GM10266 (cell line): Measurements from ENCODE around the gene THBD.
"Not testable (repeated sequence)": the region's sequence is repeated elsewhere in the genome, so short reads cannot be mapped to it uniquely, and the experiment has no call there.

ENCODE experiments used
- DNase-seq: peaks from one replicate; pipeline ENCODE4 v3.0.0; 2012; ENCODE audit errors: extremely low spot score
- TF ChIP-seq, protein P1 (sequence below): IDR thresholded peaks from 2 replicates; pipeline ENCODE4 v1.5.1; 2012; ENCODE audit warnings: mild to moderate bottlenecking, low read depth; ENCODE audit not compliant: control insufficient read depth, insufficient read depth; ENCODE audit errors: missing control alignments

THBD gene

GRCh38 chr20:23027721-23028120 lies 21.8 kb downstream of the THBD start:
- DNase-seq = no peak
- TF ChIP-seq, protein P1, sequence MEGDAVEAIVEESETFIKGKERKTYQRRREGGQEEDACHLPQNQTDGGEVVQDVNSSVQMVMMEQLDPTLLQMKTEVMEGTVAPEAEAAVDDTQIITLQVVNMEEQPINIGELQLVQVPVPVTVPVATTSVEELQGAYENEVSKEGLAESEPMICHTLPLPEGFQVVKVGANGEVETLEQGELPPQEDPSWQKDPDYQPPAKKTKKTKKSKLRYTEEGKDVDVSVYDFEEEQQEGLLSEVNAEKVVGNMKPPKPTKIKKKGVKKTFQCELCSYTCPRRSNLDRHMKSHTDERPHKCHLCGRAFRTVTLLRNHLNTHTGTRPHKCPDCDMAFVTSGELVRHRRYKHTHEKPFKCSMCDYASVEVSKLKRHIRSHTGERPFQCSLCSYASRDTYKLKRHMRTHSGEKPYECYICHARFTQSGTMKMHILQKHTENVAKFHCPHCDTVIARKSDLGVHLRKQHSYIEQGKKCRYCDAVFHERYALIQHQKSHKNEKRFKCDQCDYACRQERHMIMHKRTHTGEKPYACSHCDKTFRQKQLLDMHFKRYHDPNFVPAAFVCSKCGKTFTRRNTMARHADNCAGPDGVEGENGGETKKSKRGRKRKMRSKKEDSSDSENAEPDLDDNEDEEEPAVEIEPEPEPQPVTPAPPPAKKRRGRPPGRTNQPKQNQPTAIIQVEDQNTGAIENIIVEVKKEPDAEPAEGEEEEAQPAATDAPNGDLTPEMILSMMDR = no peak

DNA sequence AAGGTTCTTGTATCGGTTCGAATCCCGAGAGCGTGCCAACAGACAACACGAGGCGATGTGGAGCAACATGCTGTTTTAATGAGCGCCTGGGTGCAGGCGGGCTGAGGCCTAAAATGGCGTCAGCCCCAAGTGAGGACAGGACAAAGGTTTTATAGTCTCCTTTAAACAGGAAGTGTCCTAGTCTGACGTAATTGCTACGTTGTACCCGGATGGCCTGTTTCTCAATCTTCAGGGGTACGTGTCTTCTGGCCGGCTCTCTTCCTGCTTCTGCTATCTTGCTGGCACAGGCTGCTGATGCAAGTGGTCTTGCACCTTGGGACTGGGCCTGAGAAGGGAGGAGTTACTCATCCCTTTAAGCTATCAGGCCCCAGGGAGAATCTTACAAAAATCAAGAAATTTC lies 24.0 kb downstream of the THBD start:
- not testable (repeated sequence) for DNase-seq

DNA sequence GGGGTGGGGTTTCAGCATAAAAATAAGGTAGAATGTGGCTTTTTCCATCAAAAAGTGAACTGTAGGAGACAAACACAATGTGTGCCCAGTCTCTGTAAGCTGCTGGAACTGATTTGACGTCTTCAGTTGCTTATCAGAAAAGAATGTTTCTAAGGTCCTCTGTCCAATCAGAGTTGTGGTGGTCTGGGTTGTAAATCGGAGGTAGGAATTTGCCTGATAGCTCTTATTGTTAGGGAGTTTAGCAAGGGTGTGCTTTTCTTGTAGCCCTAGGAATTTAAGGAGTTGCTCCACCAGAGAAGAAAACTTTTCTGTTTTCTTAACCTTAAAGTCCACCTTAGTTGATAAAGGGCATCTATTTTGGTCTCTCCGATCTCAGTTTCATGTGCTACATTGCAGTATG lies 24.8 kb downstream of the THBD start:
- TF ChIP-seq, protein P1 = no peak
- no peak for DNase-seq

GRCh38 chr20:23023621-23024177 lies 25.8 kb downstream of the THBD start:
- no peak for DNase-seq
- TF ChIP-seq, protein P1 = no peak

- no peak for DNase-seq
These were observed 26.6 kb downstream of the THBD start for GRCh38 chr20:23022849-23023248.

GRCh38 chr20:23021951-23022350 lies 27.5 kb downstream of the THBD start:
- TF ChIP-seq, protein P1 = no peak
- DNase-seq = no peak

More at GRCh38 chr20:23022849-23023248, 26.6 kb downstream of the THBD start:
- TF ChIP-seq, protein P1 = no peak

- TF ChIP-seq, protein P1 = no peak
- DNase-seq = no peak
These were observed 27.9 kb downstream of the THBD start for GRCh38 chr20:23021541-23021940.
